HEK293 (cell line): ENCODE measurements around the gene CNPY4.
A peak's percentile ranks its signal among the peaks of the same experiment; 100 is the strongest.

Experiments used
- GLI2 ChIP-seq: fragments of 450-650 bp; formaldehyde crosslinking; IDR thresholded peaks from 2 replicates; pipeline ENCODE4; 2017; ENCODE audit warnings: missing biosample characterization, missing genetic modification characterization, low read depth, borderline replicate concordance
- GLIS2 ChIP-seq: fragments of 450-650 bp; formaldehyde crosslinking; IDR thresholded peaks from 2 replicates; pipeline ENCODE4 v1.5.1; 2016; ENCODE audit warnings: missing biosample characterization, missing genetic modification characterization
- IKZF3 ChIP-seq: fragments of 450-650 bp; IDR thresholded peaks from 2 replicates; pipeline ENCODE4 v1.5.0; 2018; ENCODE audit warnings: missing biosample characterization, mild to moderate bottlenecking, missing genetic modification characterization, moderate library complexity
- PRDM1 ChIP-seq: fragments of 450-650 bp; formaldehyde crosslinking; IDR thresholded peaks from 2 replicates; pipeline ENCODE4; 2016; ENCODE audit warnings: missing biosample characterization, missing genetic modification characterization
- RBAK ChIP-seq: fragments of 450-650 bp; formaldehyde crosslinking; IDR thresholded peaks from 2 replicates; pipeline ENCODE4 v1.5.1; 2016; ENCODE audit warnings: missing biosample characterization, missing genetic modification characterization
- SALL2 ChIP-seq: fragments of 450-650 bp; formaldehyde crosslinking; IDR thresholded peaks from 2 replicates; pipeline ENCODE4 v1.5.0; 2017; ENCODE audit warnings: missing biosample characterization, mild to moderate bottlenecking, missing genetic modification characterization, borderline replicate concordance
- ZBTB21 ChIP-seq: fragments of 450-650 bp; formaldehyde crosslinking; IDR thresholded peaks from 2 replicates; pipeline ENCODE4 v1.5.1; 2017; ENCODE audit warnings: missing biosample characterization, missing genetic modification characterization
- ZBTB48 ChIP-seq: fragments of 450-650 bp; formaldehyde crosslinking; IDR thresholded peaks from 2 replicates; pipeline ENCODE4 v1.5.1; 2016; ENCODE audit warnings: missing biosample characterization, missing genetic modification characterization
- ZFHX2 ChIP-seq: fragments of 450-650 bp; formaldehyde crosslinking; conservative IDR thresholded peaks from 2 replicates; pipeline ENCODE4 v1.5.1; 2016; ENCODE audit warnings: missing biosample characterization, missing genetic modification characterization
- ZFP69B ChIP-seq: fragments of 450-650 bp; formaldehyde crosslinking; IDR thresholded peaks from 2 replicates; pipeline ENCODE4 v1.5.1; 2016; ENCODE audit warnings: missing biosample characterization, missing genetic modification characterization
- ZNF114 ChIP-seq: fragments of 450-650 bp; formaldehyde crosslinking; IDR thresholded peaks from 2 replicates; pipeline ENCODE4 v1.5.0; 2017; ENCODE audit warnings: missing biosample characterization, missing genetic modification characterization
- ZNF138 ChIP-seq: fragments of 450-650 bp; formaldehyde crosslinking; IDR thresholded peaks from 2 replicates; pipeline ENCODE4 v1.5.1; 2016; ENCODE audit warnings: missing biosample characterization, missing genetic modification characterization, borderline replicate concordance
- ZNF155 ChIP-seq: fragments of 450-650 bp; formaldehyde crosslinking; IDR thresholded peaks from 2 replicates; pipeline ENCODE4 v1.5.1; 2016; ENCODE audit warnings: missing biosample characterization, missing genetic modification characterization
- ZNF354C ChIP-seq: fragments of 450-650 bp; formaldehyde crosslinking; IDR thresholded peaks from 2 replicates; pipeline ENCODE4 v1.5.1; 2016; ENCODE audit warnings: missing biosample characterization, missing genetic modification characterization, low read depth, borderline replicate concordance
- ZNF391 ChIP-seq: fragments of 450-650 bp; formaldehyde crosslinking; IDR thresholded peaks from 2 replicates; pipeline ENCODE4 v1.5.1; 2016; ENCODE audit warnings: low read depth, missing biosample characterization, missing genetic modification characterization, borderline replicate concordance
- ZNF433 ChIP-seq: fragments of 450-650 bp; formaldehyde crosslinking; IDR thresholded peaks from 2 replicates; pipeline ENCODE4 v1.5.1; 2016; ENCODE audit warnings: missing biosample characterization, missing genetic modification characterization, low read depth
- ZNF510 ChIP-seq: fragments of 450-650 bp; formaldehyde crosslinking; IDR thresholded peaks from 2 replicates; pipeline ENCODE4 v1.5.1; 2018; ENCODE audit warnings: mild to moderate bottlenecking, missing genetic modification characterization, missing biosample characterization; ENCODE audit not compliant: insufficient replicate concordance
- ZNF514 ChIP-seq: fragments of 450-650 bp; formaldehyde crosslinking; IDR thresholded peaks from 2 replicates; pipeline ENCODE4 v1.5.1; 2016; ENCODE audit warnings: missing biosample characterization, missing genetic modification characterization
- ZNF530 ChIP-seq: fragments of 450-650 bp; formaldehyde crosslinking; IDR thresholded peaks from 2 replicates; pipeline ENCODE4 v1.5.1; 2016; ENCODE audit warnings: low read depth, missing biosample characterization, missing genetic modification characterization
- ZNF549 ChIP-seq: fragments of 450-650 bp; IDR thresholded peaks from 2 replicates; pipeline ENCODE4 v1.5.1; 2018; ENCODE audit warnings: missing biosample characterization, missing genetic modification characterization, mild to moderate bottlenecking, inconsistent platforms, moderate library complexity
- ZNF585B ChIP-seq: fragments of 450-650 bp; formaldehyde crosslinking; IDR thresholded peaks from 2 replicates; pipeline ENCODE4 v1.5.1; 2016; ENCODE audit warnings: missing biosample characterization, missing genetic modification characterization
- ZNF600 ChIP-seq: fragments of 450-650 bp; formaldehyde crosslinking; IDR thresholded peaks from 2 replicates; pipeline ENCODE4 v1.5.1; 2016; ENCODE audit warnings: missing biosample characterization, missing genetic modification characterization
- ZNF654 ChIP-seq: fragments of 450-650 bp; formaldehyde crosslinking; IDR thresholded peaks from 2 replicates; pipeline ENCODE4 v1.5.1; 2016; ENCODE audit warnings: low read depth, missing biosample characterization, missing genetic modification characterization
- ZNF658 ChIP-seq: fragments of 450-650 bp; formaldehyde crosslinking; IDR thresholded peaks from 2 replicates; pipeline ENCODE4; 2016; ENCODE audit warnings: missing biosample characterization, missing genetic modification characterization
- ZNF707 ChIP-seq: fragments of 450-650 bp; formaldehyde crosslinking; IDR thresholded peaks from 2 replicates; pipeline ENCODE4 v1.5.1; 2016; ENCODE audit warnings: missing biosample characterization, missing genetic modification characterization
- ZNF777 ChIP-seq: fragments of 450-650 bp; formaldehyde crosslinking; IDR thresholded peaks from 2 replicates; pipeline ENCODE4 v1.5.1; 2017; ENCODE audit warnings: missing biosample characterization, missing genetic modification characterization, borderline replicate concordance
- ZNF791 ChIP-seq: fragments of 450-650 bp; formaldehyde crosslinking; IDR thresholded peaks from 2 replicates; pipeline ENCODE4 v1.5.1; 2016; ENCODE audit warnings: missing biosample characterization, missing genetic modification characterization
- ZNF843 ChIP-seq: fragments of 450-650 bp; formaldehyde crosslinking; IDR thresholded peaks from 2 replicates; pipeline ENCODE4 v1.5.1; 2016; ENCODE audit warnings: missing biosample characterization, missing genetic modification characterization
- ZSCAN30 ChIP-seq: fragments of 450-650 bp; IDR thresholded peaks from 2 replicates; pipeline ENCODE4 v1.5.1; 2018; ENCODE audit warnings: missing biosample characterization, mild to moderate bottlenecking, missing genetic modification characterization, moderate library complexity
- TF ChIP-seq, protein P1 (sequence below): fragments of 450-650 bp; formaldehyde crosslinking; IDR thresholded peaks from 2 replicates; pipeline ENCODE4 v1.5.1; 2016; ENCODE audit warnings: missing biosample characterization, missing genetic modification characterization
- TF ChIP-seq, protein P2 (sequence below): fragments of 450-650 bp; formaldehyde crosslinking; IDR thresholded peaks from 2 replicates; pipeline ENCODE4 v1.5.1; 2016; ENCODE audit warnings: missing biosample characterization, missing genetic modification characterization, low read depth
- TF ChIP-seq, protein P3 (sequence below): fragments of 450-650 bp; formaldehyde crosslinking; IDR thresholded peaks from 2 replicates; pipeline ENCODE4 v1.5.1; 2016; ENCODE audit warnings: missing biosample characterization, missing genetic modification characterization
- TF ChIP-seq, protein P4 (sequence below): fragments of 450-650 bp; formaldehyde crosslinking; IDR thresholded peaks from 2 replicates; pipeline ENCODE4 v1.5.1; 2016; ENCODE audit warnings: missing biosample characterization, missing genetic modification characterization

The CNPY4 gene

DNA sequence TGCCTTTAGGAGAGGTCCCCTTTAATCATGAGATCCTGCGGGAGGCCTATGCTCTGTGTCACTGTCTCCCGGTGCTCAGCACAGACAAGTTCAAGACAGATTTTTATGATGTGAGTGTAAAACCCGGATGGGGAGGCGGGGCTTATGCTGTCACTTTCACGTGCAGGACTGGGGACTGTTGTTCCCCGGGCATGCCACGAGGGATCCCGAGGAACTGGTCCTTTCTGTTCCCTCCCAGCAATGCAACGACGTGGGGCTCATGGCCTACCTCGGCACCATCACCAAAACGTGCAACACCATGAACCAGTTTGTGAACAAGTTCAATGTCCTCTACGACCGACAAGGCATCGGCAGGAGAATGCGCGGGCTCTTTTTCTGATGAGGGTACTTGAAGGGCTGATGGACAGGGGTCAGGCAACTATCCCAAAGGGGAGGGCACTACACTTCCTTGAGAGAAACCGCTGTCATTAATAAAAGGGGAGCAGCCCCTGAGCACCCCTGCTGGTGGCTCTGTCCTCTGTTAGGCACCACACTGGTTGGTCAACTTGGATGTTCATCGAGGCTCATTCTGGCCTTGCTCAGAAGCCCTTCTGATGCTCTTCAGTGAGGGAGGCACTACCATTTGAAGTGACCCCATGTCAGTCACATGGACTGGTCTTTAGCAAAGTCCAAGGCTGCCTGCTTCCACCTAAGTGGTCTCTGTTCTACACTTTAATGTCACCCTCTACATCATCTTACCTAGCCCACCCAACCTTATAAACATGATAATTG is 27.8 kb upstream of the CNPY4 start (continued):
- TF ChIP-seq ZNF658 (tag by site-specific recombination) (no peak), ZNF654 (tag by site-specific recombination) (no peak), ZNF114 (tag by site-specific recombination) (no peak), ZNF391 (tag by site-specific recombination) (no peak), ZNF791 (tag by site-specific recombination) (no peak), ZNF155 (tag by site-specific recombination) (no peak), ZFP69B (no peak), GLI2 (tag by site-specific recombination) (no peak), ZBTB48 (peak; percentile 57; the same call in 1 of the 2 replicates), IKZF3 (tag by site-specific recombination) (no peak), ZNF530 (tag by site-specific recombination) (no peak), ZNF777 (tag by site-specific recombination) (no peak), ZNF433 (no peak), ZFHX2 (tag by site-specific recombination) (no peak), ZNF354C (tag by site-specific recombination) (no peak), ZNF585B (no peak), ZNF843 (no peak), ZNF600 (no peak; the same call in 1 of the 2 replicates), ZNF707 (no peak), SALL2 (tag by site-specific recombination) (no peak), RBAK (tag by site-specific recombination) (no peak), ZSCAN30 (no peak), ZNF549 (no peak), ZNF138 (tag by site-specific recombination) (no peak), GLIS2 (tag by site-specific recombination) (no peak), ZBTB21 (tag by site-specific recombination) (no peak), ZNF510 (tag by site-specific recombination) (no peak), PRDM1 (tag by site-specific recombination) (no peak), ZNF514 (no peak)
- TF ChIP-seq, protein P1, sequence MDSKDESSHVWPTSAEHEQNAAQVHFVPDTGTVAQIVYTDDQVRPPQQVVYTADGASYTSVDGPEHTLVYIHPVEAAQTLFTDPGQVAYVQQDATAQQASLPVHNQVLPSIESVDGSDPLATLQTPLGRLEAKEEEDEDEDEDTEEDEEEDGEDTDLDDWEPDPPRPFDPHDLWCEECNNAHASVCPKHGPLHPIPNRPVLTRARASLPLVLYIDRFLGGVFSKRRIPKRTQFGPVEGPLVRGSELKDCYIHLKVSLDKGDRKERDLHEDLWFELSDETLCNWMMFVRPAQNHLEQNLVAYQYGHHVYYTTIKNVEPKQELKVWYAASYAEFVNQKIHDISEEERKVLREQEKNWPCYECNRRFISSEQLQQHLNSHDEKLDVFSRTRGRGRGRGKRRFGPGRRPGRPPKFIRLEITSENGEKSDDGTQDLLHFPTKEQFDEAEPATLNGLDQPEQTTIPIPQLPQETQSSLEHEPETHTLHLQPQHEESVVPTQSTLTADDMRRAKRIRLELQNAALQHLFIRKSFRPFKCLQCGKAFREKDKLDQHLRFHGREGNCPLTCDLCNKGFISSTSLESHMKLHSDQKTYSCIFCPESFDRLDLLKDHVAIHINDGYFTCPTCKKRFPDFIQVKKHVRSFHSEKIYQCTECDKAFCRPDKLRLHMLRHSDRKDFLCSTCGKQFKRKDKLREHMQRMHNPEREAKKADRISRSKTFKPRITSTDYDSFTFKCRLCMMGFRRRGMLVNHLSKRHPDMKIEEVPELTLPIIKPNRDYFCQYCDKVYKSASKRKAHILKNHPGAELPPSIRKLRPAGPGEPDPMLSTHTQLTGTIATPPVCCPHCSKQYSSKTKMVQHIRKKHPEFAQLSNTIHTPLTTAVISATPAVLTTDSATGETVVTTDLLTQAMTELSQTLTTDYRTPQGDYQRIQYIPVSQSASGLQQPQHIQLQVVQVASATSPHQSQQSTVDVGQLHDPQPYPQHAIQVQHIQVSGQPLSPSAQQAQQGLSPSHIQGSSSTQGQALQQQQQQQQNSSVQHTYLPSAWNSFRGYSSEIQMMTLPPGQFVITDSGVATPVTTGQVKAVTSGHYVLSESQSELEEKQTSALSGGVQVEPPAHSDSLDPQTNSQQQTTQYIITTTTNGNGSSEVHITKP = peak; percentile 79
- TF ChIP-seq, protein P2, sequence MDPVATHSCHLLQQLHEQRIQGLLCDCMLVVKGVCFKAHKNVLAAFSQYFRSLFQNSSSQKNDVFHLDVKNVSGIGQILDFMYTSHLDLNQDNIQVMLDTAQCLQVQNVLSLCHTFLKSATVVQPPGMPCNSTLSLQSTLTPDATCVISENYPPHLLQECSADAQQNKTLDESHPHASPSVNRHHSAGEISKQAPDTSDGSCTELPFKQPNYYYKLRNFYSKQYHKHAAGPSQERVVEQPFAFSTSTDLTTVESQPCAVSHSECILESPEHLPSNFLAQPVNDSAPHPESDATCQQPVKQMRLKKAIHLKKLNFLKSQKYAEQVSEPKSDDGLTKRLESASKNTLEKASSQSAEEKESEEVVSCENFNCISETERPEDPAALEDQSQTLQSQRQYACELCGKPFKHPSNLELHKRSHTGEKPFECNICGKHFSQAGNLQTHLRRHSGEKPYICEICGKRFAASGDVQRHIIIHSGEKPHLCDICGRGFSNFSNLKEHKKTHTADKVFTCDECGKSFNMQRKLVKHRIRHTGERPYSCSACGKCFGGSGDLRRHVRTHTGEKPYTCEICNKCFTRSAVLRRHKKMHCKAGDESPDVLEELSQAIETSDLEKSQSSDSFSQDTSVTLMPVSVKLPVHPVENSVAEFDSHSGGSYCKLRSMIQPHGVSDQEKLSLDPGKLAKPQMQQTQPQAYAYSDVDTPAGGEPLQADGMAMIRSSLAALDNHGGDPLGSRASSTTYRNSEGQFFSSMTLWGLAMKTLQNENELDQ (tag by site-specific recombination) = no peak
- TF ChIP-seq, protein P3, sequence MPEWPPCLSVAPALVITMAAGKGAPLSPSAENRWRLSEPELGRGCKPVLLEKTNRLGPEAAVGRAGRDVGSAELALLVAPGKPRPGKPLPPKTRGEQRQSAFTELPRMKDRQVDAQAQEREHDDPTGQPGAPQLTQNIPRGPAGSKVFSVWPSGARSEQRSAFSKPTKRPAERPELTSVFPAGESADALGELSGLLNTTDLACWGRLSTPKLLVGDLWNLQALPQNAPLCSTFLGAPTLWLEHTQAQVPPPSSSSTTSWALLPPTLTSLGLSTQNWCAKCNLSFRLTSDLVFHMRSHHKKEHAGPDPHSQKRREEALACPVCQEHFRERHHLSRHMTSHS = no peak
- TF ChIP-seq, protein P4, sequence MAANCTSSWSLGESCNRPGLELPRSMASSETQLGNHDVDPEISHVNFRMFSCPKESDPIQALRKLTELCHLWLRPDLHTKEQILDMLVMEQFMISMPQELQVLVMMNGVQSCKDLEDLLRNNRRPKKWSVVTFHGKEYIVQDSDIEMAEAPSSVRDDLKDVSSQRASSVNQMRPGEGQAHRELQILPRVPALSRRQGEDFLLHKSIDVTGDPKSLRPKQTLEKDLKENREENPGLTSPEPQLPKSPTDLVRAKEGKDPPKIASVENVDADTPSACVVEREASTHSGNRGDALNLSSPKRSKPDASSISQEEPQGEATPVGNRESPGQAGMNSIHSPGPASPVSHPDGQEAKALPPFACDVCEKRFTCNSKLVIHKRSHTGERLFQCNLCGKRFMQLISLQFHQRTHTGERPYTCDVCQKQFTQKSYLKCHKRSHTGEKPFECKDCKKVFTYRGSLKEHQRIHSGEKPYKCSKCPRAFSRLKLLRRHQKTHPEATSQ (tag by site-specific recombination) = no peak
